Iris pigment epithelial cell (primary cell): Measurements from ENCODE around the gene RPGRIP1L.
"Not testable (repeated sequence)": the region's sequence is repeated elsewhere in the genome, so short reads cannot be mapped to it uniquely, and the experiment has no call there.

Experiments used
- DNase-seq: peaks from one replicate; pipeline ENCODE4 v3.0.0-alpha.2; 2011; ENCODE audit warnings: low read depth

Gene RPGRIP1L

DNA sequence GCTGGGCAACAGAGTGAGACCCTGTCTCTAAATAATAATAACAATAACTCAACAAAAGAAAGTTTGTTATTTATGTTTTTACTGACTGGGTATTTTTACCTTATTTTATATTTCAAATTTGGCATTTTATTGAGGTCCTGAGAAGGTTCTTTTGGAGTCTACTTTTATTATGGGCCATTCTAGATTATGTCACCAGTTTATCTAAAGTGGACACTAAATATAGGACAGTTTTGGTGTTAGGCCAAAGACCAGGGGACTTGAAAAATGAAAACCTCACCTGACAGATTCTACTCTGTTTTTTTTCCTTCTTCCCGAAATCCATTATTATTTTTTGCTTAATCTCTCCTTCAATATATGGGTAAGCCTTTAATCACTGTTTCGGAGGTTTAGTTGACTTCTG, 8.4 kb upstream of the RPGRIP1L start:
- no peak for DNase-seq

DNA sequence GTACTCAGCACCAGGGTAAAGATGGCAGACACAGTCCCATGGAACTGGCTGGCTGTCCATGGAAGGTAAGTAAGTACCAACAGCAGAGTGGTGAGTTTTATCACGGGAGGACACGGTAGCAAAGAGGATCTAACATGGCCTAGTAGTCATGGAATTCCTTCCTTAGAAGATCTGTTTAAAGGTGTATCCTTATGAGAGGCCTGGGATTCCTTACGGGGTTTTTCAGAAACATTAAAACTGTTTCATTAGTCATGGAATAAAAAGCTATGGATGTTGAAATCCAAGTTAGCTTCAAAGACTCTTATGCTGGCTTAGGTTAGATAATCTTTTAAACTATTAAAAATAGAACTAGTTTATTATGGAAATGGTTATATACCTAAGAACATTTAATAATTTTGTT, 7.7 kb upstream of the RPGRIP1L start:
- no peak for DNase-seq

DNA sequence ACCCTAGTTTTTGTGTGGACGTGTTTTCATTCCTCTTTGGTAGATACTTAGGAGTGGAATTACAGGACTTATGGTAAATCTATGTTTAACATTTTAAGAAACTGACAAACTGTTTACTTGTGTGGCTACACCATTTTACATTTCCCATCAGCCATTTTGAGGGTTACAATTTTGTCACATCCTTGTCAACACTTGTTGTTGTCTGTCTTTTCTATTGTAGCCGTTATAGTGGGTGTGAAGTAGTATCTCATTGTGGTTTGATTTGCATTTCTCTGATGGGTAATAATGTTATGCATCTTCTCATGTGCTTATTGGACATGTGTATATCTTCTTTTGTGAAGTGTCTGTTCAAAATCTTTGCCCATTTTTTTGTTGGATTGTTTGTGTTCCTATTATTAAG, 4.8 kb upstream of the RPGRIP1L start:
- DNase-seq = no peak

DNA sequence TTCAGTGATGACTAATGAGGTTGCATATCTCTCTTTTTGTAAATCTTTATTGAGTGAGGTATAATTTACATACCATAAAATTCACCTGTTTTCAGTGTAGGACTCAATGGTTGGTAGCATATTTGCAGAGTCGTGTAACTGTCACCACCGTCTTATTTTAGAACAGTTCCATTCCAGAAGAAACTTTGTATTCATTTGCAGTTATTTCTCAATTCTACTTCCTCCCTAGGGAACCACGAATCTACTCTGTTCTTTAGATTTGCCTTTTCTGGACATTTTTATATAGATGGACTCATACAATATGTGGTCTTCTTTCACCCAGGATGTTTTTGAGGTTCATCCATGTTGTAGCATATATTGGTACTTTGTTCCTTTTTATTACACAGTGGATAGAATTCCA, 4.0 kb upstream of the RPGRIP1L start:
- DNase-seq = no peak

DNA sequence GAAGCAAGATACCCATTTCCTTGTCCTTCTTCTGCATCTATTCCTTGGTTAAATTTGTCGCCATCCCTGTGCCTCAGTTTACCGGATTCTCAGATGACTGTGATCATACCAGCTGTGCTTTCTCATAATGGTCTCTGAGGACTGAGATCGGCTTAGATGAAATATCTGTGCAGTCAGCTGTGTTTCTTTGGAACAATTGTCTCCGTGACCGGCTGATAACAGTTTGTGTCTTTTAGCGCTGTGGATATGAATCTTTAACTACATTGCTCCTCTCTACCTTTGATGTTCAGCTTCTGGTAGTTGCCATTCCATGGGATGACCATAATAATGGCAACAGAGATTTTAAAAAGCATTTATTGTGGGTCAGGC, 770 bp upstream of the RPGRIP1L start:
- DNase-seq = no peak

DNA sequence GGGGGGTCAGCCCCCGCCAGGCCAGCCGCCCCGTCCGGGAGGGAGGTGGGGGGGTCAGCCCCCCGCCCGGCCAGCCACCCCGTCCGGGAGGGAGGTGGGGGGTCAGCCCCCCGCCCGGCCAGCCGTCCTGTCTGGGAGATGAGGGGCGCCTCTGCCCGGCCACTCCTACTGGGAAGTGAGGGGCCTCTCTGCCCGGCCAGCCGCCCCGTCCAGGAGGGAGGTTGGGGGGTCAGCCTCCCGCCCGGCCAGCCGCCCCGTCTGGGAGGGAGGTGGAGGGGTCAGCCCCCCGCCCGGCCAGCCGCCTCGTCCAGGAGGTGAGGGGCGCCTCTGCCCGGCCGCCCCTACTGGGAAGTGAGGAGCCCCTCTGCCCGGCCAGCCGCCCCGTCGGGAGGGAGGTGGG, 5.4 kb downstream of the RPGRIP1L start:
- not testable (repeated sequence) for DNase-seq

DNA sequence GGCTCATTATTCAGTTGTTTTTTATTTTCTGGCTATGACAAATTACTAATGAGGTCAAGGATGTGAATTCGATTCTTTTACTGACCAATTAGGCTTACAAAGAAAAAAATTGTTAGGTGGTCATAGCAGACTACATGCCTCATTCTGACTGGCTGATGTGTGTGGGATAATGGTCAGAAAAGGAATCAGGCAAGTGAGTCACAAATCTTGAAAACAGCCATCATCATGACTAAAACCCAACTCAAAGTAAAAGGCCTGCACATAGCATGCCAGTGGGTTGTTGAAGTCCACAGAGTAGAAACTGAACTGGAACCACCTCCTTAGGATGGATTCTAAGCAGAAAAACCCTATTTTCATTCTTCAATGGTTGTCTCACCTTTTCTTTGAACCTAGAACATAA, 8.6 kb downstream of the RPGRIP1L start:
- DNase-seq = peak; percentile 84

DNA sequence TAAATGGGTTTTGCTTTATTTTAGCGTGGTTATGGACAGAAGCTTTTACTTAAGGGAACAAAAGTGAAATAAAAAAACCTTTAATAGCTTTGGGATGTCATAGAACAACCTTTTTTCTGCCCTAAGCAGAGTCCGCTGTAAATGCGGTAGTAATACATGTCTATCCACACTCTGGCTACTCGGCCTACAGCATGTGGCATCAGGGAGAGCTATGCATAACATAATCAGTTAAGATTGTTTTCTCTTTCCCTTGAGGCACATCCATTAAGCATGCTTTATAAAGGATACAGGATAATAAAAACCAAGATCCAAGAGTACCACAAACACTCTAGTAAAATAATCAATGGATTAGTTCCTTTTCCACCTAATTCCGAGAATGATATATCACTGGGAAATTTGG, 10.3 kb downstream of the RPGRIP1L start:
- no peak for DNase-seq

DNA sequence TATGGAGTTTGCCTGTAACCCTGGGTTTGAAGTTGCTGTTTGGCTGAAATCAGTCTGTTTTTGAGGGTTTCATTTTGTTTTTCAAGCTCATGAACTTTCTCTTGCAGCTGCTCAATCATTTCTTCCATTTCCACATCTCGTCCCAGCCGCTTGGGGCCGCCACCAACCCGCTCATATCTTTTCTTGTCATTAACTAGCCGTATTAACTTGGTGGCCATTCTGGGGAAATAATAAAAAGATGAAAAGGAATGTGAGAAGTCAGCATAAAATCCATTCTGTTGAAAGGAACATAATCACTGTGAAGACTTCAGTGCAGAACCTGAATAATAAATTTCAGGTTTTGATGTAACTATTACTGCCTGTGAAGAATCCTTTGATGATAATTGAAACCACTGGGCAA, 11.5 kb downstream of the RPGRIP1L start:
- no peak for DNase-seq

DNA sequence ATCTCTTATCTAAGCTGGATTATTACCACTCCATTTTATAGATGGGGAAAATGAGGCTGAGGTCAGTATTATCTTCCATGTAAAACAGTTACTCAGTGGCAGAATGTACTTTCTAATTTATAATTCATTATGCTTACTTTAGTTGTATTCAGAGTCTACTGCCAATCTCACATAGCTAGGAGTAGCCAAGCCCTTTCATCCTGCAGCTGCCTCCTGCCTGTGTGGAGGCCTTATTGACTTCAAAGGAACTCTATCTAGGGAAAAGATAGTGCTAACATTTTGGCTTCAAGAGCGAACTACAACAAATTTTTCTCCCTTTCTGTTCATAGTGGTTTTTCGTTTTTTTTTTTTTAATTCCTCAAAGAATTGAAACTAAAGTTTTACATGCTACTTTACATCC, 12.9 kb downstream of the RPGRIP1L start:
- no peak for DNase-seq

DNA sequence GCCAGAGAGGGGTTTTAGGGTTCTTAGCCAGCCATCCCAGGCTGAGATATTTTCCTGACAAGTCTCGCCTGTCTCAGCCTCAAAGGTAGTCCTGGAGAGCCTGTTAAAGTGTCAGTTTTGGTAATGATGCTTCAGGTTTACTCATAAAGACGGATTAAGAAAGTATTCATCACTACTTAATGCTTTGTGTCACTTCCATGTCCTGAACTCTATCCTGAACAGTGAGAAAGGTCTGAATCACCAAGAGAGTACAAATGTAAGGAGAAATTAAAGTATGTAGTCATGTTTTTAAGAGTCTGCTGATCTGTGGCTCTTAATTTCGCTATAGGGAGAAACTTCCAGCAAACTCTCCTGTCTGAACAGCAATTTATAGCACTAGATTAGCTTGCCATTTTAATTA, 14.0 kb downstream of the RPGRIP1L start:
- DNase-seq = no peak

DNA sequence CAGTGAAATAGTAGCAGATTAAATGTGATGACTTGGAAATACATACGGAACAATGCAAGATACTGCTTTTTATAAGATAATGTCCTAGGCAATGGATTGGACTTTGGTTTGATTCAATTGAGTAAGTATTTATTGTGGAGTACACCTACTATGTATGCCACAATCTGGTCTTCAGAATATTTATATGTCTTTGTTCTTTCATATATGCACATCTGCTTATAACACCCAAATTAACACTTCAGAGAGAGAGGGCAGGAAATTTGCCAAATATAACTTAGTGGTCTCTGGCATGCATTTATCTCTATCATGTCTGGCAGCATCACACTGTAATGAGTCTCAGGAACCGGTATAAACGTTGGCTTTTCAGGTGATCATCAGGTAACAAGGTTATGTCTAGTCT, 16.9 kb downstream of the RPGRIP1L start:
- no peak for DNase-seq

DNA sequence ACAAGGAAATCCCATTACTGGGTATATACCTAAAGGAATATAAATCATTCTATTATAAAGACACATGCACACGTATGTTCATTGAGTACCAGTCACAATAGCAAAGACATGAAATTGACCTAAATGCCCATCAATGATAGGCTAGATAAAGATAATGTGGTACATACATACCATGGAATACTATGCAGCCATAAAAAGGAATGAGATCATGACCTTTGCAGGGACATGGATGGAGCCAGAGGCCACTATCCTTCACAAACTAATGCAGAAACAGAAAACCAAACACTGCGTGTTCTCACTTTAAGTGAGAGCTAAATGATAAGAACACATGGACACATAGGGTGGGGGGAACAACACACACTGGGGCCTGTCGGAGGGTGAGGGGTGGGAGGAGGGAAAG, 18.3 kb downstream of the RPGRIP1L start:
- DNase-seq = not testable (repeated sequence)

DNA sequence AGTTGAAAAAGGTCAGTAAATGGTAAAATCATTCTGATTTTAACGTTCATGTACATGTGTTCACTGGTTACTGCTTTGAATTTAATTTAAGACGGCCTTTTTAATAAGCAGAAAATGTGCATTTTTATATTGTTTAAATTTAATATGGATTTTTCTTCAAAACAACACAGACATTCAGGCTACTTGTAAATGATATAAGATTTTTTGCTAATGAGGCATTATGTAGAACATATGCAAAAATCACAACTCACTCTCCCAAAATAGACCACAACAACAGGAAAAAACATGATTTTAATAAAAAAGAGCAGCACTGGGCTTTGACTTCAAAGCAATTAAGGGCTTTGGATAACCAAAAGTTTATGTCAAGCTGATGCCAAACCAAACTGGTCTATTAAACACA, 22.3 kb downstream of the RPGRIP1L start:
- no peak for DNase-seq

DNA sequence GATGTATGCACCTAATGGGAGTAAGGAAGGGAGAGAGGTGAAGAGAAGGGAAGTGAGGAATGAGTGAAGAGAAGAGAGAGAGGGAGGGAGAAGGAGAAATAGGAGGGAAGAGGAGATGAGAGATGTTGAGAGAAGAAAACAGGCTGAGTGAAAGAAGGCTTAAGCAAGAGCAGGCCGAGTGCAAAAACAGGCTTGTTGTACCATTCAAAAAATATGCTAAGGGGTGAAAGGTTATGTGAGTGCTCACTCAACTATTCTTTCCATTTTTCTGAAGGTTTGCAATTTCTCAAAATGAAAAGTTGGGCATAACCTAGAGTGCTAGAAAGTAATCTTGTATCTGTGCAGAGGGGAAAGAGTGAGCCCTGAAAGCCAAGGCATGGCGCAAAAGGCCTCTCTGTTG, 22.9 kb downstream of the RPGRIP1L start:
- DNase-seq = peak; percentile 47

DNA sequence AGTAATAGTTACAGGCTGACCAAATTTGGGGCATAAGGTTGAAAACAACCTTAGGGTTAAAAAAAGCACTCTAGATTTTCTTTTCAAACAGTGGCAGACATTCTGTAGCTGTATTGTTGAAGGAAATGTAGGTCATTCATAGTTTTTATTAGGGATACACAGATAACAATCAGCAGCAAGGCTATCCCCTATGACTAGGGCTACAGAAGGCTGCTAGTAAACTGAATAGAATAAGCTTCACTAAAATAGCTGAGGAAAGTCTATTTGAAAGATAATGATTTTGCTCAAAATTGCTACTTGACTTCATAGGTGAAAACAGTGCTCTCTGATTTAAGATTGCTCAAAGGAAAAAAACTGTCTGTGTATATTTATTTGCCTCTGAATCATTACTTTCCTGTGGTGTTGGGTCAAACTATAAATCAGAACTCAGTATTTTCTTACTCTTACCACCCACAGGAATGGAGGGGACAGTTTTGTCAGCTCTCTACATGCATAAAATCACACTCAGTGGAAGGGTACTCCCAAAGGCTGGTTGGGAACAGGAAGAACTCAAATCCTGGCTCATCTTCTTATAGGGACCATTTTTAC, 24.8 kb downstream of the RPGRIP1L start:
- no peak for DNase-seq

DNA sequence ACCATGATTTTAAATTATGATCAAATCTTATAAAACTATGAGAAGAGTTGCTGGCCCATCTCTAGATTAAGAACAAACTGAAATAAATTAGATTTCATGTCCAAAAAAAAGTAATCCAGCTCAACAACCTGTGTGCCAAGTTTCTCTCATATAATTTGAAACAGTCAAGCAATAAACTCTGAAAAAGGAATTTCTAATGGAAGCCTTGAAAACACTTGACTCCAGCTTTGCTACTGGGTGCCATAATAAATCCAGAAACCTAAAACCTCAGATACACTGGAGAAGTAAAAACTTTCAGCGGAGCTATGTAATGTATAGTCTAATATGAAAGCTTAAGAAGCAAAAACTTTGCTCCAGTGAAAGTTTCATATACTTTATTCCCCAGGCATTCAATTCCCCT, 25.5 kb downstream of the RPGRIP1L start:
- DNase-seq = no peak

DNA sequence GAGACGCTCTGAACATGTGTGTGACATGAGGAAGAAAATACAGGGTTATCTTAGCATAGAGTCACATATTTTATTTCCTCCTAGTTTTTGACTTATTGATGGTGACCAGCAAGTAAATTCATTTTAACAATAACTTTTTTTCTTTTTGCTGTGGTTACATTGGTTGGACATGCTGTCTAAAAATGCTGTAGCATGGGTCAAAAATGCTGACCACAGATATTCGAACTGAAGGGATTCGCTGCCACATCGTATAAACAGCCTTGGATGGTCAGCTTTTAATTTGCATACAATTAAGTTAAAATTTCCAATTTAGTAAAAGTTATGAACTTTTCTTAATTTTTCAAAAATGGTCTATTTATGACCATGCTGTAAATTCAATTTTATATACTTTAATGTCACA, 30.5 kb downstream of the RPGRIP1L start:
- DNase-seq = no peak

DNA sequence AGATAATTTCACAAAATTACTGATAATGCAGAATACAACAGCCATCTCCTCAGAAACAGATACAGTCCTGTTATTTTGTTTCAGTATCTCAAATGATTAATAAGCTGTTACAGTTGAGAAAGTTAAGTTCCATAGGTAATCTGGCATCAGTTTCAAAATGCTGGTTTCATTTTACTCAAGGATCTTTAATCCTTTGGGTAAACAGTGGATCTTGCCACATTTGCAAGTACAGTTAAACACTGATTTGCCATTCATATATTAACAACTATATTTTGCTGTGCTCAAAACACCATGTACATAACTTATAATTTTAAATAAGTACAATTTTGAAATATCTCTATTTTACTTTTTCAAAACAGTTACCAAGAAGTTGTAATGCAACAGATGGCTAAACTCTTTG, 31.2 kb downstream of the RPGRIP1L start:
- peak; percentile 74 for DNase-seq

DNA sequence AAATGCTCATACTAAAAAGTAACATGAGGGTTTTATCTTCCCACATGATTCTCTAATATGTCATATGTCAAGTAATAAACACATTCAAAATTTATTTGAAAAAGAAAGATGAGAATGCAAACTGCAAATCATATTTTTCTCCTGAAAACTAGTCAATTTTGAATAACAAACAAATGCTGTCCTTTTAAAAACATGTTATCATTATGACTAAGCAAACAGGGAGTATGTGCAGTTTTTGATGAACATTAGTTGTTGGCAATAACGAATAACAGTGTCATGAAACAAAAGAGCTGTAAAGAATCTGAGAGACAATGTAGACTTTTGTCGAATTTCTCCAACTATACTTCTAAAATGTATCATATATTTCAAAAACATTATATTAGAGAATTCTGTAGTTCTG, 34.8 kb downstream of the RPGRIP1L start:
- no peak for DNase-seq

DNA sequence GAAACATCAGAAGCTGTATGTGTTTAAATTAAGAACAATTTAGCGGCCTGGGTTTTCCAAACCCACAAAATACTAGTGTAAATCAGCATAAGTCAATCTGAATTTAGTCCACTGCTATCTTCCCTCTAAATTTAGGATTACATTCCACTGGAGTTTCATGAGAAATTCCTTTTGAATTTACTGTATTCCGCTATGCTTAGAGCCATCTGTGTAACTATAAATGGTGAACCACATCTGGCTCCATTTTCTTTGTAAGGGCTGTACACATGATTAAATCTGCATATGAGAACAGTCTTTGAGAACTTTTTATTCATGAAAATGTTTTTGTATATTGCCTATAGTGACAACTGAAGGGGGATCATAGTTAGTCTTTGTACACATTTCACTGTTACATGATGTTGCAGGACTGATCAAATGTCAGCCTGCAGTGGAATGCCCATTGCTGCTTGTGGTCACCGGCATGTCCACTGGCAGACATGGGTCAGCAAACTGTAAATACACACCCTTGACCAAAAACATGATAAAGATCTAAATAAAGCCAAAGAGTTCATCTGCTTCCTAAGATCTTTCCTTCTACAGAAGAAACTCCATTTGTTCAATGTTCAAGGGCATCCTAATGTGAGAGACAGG, 36.8 kb downstream of the RPGRIP1L start:
- no peak for DNase-seq

DNA sequence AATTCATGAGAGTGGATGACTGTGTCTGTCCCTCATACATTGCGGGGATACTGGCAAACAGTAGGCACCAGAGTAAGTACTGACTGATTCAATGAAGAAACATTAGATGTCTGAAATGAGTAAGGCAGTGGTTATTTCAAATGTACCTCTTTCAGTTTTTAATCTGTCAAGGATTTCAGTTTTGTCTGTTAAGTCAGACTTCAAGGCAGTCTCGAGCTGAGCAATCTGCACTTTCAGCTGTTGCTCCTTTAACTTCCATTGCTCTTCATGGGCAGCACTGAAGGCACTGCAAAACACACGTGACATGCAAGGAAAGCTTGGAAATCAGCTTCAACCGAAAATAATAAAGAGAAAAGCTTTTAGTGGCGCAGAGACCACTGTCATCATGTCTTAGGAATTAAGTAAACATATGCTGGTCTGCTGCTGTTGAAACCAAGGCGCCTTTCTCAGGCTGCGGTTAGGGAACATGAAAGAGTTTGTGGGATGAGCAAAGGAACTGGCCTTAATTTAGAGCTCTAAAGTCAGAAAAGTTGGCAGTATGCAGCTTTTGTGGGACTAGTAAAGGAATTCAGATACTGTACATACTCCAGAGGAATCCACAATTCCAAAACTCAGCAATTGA, 38.8 kb downstream of the RPGRIP1L start:
- peak; percentile 85 for DNase-seq

DNA sequence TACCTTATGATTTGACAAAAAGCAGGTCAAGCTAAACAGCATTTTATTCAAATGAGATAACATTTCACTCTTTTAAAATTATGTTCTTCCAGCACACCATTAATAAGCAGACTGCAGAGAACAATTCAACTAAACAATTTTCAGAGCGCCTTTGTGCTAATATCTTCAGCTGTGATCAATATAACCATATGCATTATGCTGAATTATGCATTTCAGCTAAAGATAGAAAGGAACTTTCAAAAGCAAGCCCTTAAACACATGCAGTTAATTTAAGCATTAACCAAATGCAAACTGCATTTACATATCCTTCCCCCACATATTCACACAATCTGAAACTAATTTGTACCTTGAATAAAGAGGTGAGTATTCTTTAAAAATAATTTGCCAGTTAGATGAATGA, 41.6 kb downstream of the RPGRIP1L start:
- DNase-seq = no peak

DNA sequence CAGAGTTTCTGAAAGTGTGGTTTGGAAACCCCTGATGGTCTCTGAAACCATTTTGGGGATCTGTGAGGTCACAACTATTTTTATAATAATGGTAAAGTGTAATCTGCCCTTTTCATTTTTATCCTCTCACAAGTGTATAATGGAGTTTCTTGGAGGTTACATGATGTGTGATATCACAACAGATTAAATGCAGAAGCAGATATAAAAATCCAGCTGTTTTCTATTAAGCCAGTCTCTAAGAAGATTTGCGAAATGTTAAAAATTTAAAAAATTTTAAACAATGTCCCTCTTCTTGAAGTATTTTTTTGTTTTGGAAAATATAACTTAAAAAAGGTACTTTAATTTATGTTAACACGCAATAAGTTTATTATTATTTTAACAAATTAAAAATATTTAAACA, 48.7 kb downstream of the RPGRIP1L start:
- no peak for DNase-seq
